Vagina (tissue), 2 donors: ENCODE measurements around the gene MPPED1.

Source experiments
- CTCF ChIP-seq, 3 experiments: fragments of 450-650 bp in 2 of 3; fragments of 200-600 bp in 1 of 3; sonication (generic) in 1 of 3; IDR thresholded peaks; one replicate each; pipeline ENCODE4 v1.5.1; 2017 to 2019; ENCODE audit warnings: antibody characterized with exemption in 3 of 3, mild to moderate bottlenecking in 2 of 3, moderate library complexity in 2 of 3
- POLR2A ChIP-seq, 2 donors: fragments of 450-650 bp; IDR thresholded peaks; one replicate each; pipeline ENCODE4 v1.6.1; 2017; ENCODE audit warnings: antibody characterized with exemption in 2 of 2, mild to moderate bottlenecking in 2 of 2, moderate library complexity in 2 of 2
- POLR2AphosphoS5 ChIP-seq, 2 donors: sonication (generic); formaldehyde crosslinking; IDR thresholded peaks; one replicate each; pipeline ENCODE4 v1.9.0; 2017; ENCODE audit warnings: antibody characterized with exemption in 2 of 2, mild to moderate bottlenecking in 2 of 2, low read depth in 1 of 2; ENCODE audit not compliant: insufficient read depth in 1 of 2

- TF ChIP-seq CTCF (IDR thresholded peaks at IDR 0.05) (no peak), POLR2A (IDR thresholded peaks at IDR 0.05) (no peak), POLR2AphosphoS5 (IDR thresholded peaks at IDR 0.05; ENCODE audit: insufficient read depth in 1 of 2, low read depth in 1 of 2) (no peak)
These were observed 3.9 kb downstream of the MPPED1 start for GRCh38 chr22:43415681-43416080.
